DMS 273 (cell line): ENCODE data around the gene JSRP1.
A peak's percentile ranks its signal among the peaks of the same experiment; 100 is the strongest.

Experiments
- DNase-seq: peaks from one replicate; lab custom pipeline; 2025; ENCODE audit not compliant: unreplicated experiment; lab: John Stamatoyannopoulos, UW

JSRP1 gene

GRCh38 chr19:2246801-2247361 lies 9.3 kb downstream of the JSRP1 start:
- DNase-seq = peak; percentile 64

- no peak for DNase-seq
Observed at GRCh38 chr19:2246014-2246620, 10.1 kb downstream of the JSRP1 start.

GRCh38 chr19:2245273-2245672 lies 10.9 kb downstream of the JSRP1 start:
- no peak for DNase-seq

GRCh38 chr19:2244486-2244885 lies 11.7 kb downstream of the JSRP1 start:
- DNase-seq = no peak

- no peak for DNase-seq
Observed at GRCh38 chr19:2244125-2244411, 12.1 kb downstream of the JSRP1 start.

GRCh38 chr19:2243274-2244124 lies 12.7 kb downstream of the JSRP1 start:
- DNase-seq = peak; percentile 36

GRCh38 chr19:2242816-2243215 lies 13.4 kb downstream of the JSRP1 start:
- DNase-seq = no peak

GRCh38 chr19:2242092-2242537 lies 14.1 kb downstream of the JSRP1 start:
- DNase-seq = no peak

- no peak for DNase-seq
Observed at GRCh38 chr19:2240881-2241760, 15.1 kb downstream of the JSRP1 start.

- no peak for DNase-seq
Observed at GRCh38 chr19:2239771-2240770, 16.1 kb downstream of the JSRP1 start.

- no peak for DNase-seq
Observed at GRCh38 chr19:2239173-2239572, 17.0 kb downstream of the JSRP1 start.

GRCh38 chr19:2237869-2238153 lies 18.4 kb downstream of the JSRP1 start:
- no peak for DNase-seq

GRCh38 chr19:2237051-2237868 lies 19.0 kb downstream of the JSRP1 start:
- no peak for DNase-seq

- peak; percentile 99 for DNase-seq
Observed at GRCh38 chr19:2236314-2237050, 19.7 kb downstream of the JSRP1 start, which contains the start of the genes PLEKHJ1 and SF3A2. TSS of gene PLEKHJ1 (minus strand) at chr19:2236329. CDS start at chr19:2236248, 81 bp downstream. TSS of gene SF3A2 (plus strand) at chr19:2236824. CDS start at chr19:2243419, 6,595 bp downstream.

- no peak for DNase-seq
Observed at GRCh38 chr19:2236064-2236313, 20.2 kb downstream of the JSRP1 start.

- peak; percentile 70 for DNase-seq
Observed at GRCh38 chr19:2235381-2236063, 20.7 kb downstream of the JSRP1 start.

- DNase-seq = no peak
Observed at GRCh38 chr19:2234996-2235380, 21.2 kb downstream of the JSRP1 start.

- no peak for DNase-seq
Observed at GRCh38 chr19:2233601-2234280, 22.5 kb downstream of the JSRP1 start.
